Caco-2 (cell line): ENCODE data around the gene NEMP2. TPM values are rescaled to one million over a fixed set of nuclear protein-coding genes. Genes with fewer than 3 reads are reported as not detected.

ENCODE experiments used
- BruUV-seq: library from RNA; stranded (reverse); fragments of 400-500 nt; replicated peaks from 2 replicates; lab custom pipeline; 2021; lab: Mats Ljungman, UMichigan
- CTCF ChIA-PET: fragments of 300-600 bp; sonication (Branson Sonifier 250); formaldehyde crosslinking; loops from one replicate; lab custom pipeline; 2022; ENCODE audit warnings: antibody characterized with exemption; lab: Charles Lee
- POLR2A ChIA-PET: fragments of 300-600 bp; sonication (Branson Sonifier 250); formaldehyde crosslinking; loops from one replicate; lab custom pipeline; 2022; ENCODE audit warnings: antibody characterized with exemption; lab: Charles Lee
- DNase-seq, 2 experiments: peaks; one replicate each; pipeline versions ENCODE4 v3.0.0 to v3.0.0-alpha.2; 2020 to 2022
- H3K27me3 ChIP-seq: replicated peaks from 2 replicates; pipeline ENCODE4 v1.6.0; 2011; ENCODE audit warnings: low read length; ENCODE audit not compliant: control insufficient read depth, insufficient read depth
- H3K36me3 ChIP-seq: 2 replicates; pipeline ENCODE4 v1.5.1; 2011; ENCODE audit warnings: low read length; ENCODE audit not compliant: control insufficient read depth, insufficient read depth
- H3K4me1 ChIP-seq: fragments of 250-450 bp; sonication (Bioruptor Pico); 2 replicates; pipeline ENCODE4 v1.5.1; 2020; ENCODE audit warnings: mild to moderate bottlenecking
- H3K4me3 ChIP-seq: 2 replicates; pipeline ENCODE4 v1.5.1; 2011; ENCODE audit warnings: low read depth, mild to moderate bottlenecking, control low read depth, low read length
- H3K9me3 ChIP-seq: fragments of 250-450 bp; sonication (Bioruptor Pico); 2 replicates; pipeline ENCODE4 v1.5.1; 2020; ENCODE audit warnings: mild to moderate bottlenecking, moderate library complexity
- H3K27ac Mint-ChIP-seq: one replicate; pipeline ENCODE4 v1.8.0; 2022; ENCODE audit warnings: mixed read lengths; ENCODE audit not compliant: unreplicated experiment
- H3K27me3 Mint-ChIP-seq: one replicate; pipeline ENCODE4 v1.8.0; 2022; ENCODE audit warnings: mixed read lengths; ENCODE audit not compliant: insufficient read depth, unreplicated experiment
- H3K36me3 Mint-ChIP-seq: one replicate; pipeline ENCODE4 v1.8.0; 2022; ENCODE audit warnings: mild to moderate bottlenecking, mixed read lengths; ENCODE audit not compliant: insufficient read depth, unreplicated experiment
- H3K4me1 Mint-ChIP-seq: one replicate; pipeline ENCODE4 v1.8.0; 2022; ENCODE audit warnings: low read depth, mixed read lengths; ENCODE audit not compliant: unreplicated experiment
- H3K4me3 Mint-ChIP-seq: one replicate; pipeline ENCODE4 v1.8.0; 2022; ENCODE audit warnings: mild to moderate bottlenecking, moderate library complexity, mixed read lengths; ENCODE audit not compliant: unreplicated experiment
- H3K9me3 Mint-ChIP-seq: one replicate; pipeline ENCODE4 v1.8.0; 2022; ENCODE audit warnings: mixed read lengths; ENCODE audit not compliant: unreplicated experiment
- intact Hi-C: fragments of 100-400 bp; cut with micrococcal nuclease; formaldehyde crosslinking; loops from one replicate; pipeline ENCODE4 v1.10.0; 2022; ENCODE audit not compliant: unreplicated experiment
- total RNA-seq: library from RNA; stranded (reverse); gene quantifications from 2 replicates; pipeline ENCODE4 v1.2.3, GENCODE V29; 2022
- TF ChIP-seq, protein P1 (sequence below), 2 experiments: fragments of 200-600 bp in 1 of 2; IDR thresholded peaks; 1 replicate in 1 of 2; 2 replicates in 1 of 2; pipeline versions ENCODE4 v1.5.1 to v1.8.0; 2011 to 2022; ENCODE audit warnings: antibody characterized with exemption in 1 of 2, control low read depth in 1 of 2, inconsistent platforms in 1 of 2, low read depth in 1 of 2, low read length in 1 of 2, mild to moderate bottlenecking in 1 of 2, moderate library complexity in 1 of 2; ENCODE audit not compliant: insufficient read depth in 1 of 2, severe bottlenecking in 1 of 2, unreplicated experiment in 1 of 2

The NEMP2 gene
- total RNA-seq, 1 experiment from 2014 or later = 19.1 TPM

GRCh38 chr2:190504912-190505311 lies 29.6 kb downstream of the NEMP2 start:
- CTCF ChIA-PET = no interaction called here
- Histone ChIP-seq H3K9me3 (no peaks in the 10 kb centered on the region), H3K36me3 (no peaks in the 10 kb centered on the region; the same call in 1 of the 2 replicates), H3K27me3 (no peaks in the 10 kb centered on the region), H3K4me3 (no peak overlapping the region), H3K4me1 (no peaks in the 10 kb centered on the region)
- H3K4me3 Mint-ChIP-seq = no peak overlapping the region
- H3K36me3 Mint-ChIP-seq = no peaks in the 10 kb centered on the region
- no peak overlapping the region for H3K27ac Mint-ChIP-seq
- peaks cover 6% of the 10 kb centered on the region for H3K4me1 Mint-ChIP-seq
- no peaks in the 10 kb centered on the region for H3K27me3 Mint-ChIP-seq
- BruUV-seq = no TSS peak
- intact Hi-C loops = no loop called here
- POLR2A ChIA-PET = no interaction called here
- no peak for DNase-seq
- TF ChIP-seq, protein P1, sequence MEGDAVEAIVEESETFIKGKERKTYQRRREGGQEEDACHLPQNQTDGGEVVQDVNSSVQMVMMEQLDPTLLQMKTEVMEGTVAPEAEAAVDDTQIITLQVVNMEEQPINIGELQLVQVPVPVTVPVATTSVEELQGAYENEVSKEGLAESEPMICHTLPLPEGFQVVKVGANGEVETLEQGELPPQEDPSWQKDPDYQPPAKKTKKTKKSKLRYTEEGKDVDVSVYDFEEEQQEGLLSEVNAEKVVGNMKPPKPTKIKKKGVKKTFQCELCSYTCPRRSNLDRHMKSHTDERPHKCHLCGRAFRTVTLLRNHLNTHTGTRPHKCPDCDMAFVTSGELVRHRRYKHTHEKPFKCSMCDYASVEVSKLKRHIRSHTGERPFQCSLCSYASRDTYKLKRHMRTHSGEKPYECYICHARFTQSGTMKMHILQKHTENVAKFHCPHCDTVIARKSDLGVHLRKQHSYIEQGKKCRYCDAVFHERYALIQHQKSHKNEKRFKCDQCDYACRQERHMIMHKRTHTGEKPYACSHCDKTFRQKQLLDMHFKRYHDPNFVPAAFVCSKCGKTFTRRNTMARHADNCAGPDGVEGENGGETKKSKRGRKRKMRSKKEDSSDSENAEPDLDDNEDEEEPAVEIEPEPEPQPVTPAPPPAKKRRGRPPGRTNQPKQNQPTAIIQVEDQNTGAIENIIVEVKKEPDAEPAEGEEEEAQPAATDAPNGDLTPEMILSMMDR (IDR thresholded peaks at IDR 0.05; ENCODE audit: insufficient read depth in 1 of 2, low read depth in 1 of 2, low read length in 1 of 2, severe bottlenecking in 1 of 2, unreplicated experiment in 1 of 2) = no peak
- H3K9me3 Mint-ChIP-seq = no peaks in the 10 kb centered on the region

DNA sequence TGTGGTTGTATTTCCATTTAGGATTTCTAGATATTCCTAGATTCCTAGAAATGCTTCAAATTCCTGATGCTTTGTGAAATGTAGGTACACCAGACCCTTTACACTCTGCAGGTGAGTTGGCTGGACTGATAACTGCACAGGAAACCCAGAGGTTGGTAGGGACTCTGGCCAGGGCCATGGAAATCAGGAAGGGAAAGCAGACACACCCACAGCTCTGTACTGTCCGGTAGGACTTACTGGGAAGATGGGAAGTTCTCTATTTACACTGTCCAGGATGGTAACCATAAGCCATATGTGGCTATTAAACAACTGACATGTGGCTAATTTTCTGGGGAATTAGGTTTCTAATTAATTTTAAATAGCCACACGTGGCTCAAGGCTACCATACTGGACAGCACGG lies 31.4 kb downstream of the NEMP2 start:
- no peaks in the 10 kb centered on the region for H3K36me3 Mint-ChIP-seq
- intact Hi-C loops = no loop called here
- TF ChIP-seq, protein P1 (IDR thresholded peaks at IDR 0.05; ENCODE audit: insufficient read depth in 1 of 2, low read depth in 1 of 2, low read length in 1 of 2, severe bottlenecking in 1 of 2, unreplicated experiment in 1 of 2) = no peak
- H3K4me1 Mint-ChIP-seq = peaks cover 8% of the 10 kb centered on the region
- no peaks in the 10 kb centered on the region for H3K36me3 ChIP-seq
- H3K9me3 Mint-ChIP-seq = no peaks in the 10 kb centered on the region
- no peaks in the 10 kb centered on the region for H3K27me3 ChIP-seq
- H3K9me3 ChIP-seq = no peaks in the 10 kb centered on the region
- no peak overlapping the region for H3K4me3 Mint-ChIP-seq
- H3K27me3 Mint-ChIP-seq = no peaks in the 10 kb centered on the region
- ChIA-PET POLR2A (no interaction called here), CTCF (no interaction called here)
- H3K27ac Mint-ChIP-seq = no peak overlapping the region
- H3K4me3 ChIP-seq = no peak overlapping the region
- no TSS peak for BruUV-seq
- no peak for DNase-seq
- no peaks in the 10 kb centered on the region for H3K4me1 ChIP-seq

GRCh38 chr2:190501702-190502407 lies 32.7 kb downstream of the NEMP2 start:
- Mint-ChIP-seq H3K4me3 (no peak overlapping the region), H3K27me3 (no peaks in the 10 kb centered on the region), H3K27ac (no peak overlapping the region), H3K9me3 (no peaks in the 10 kb centered on the region), H3K36me3 (no peaks in the 10 kb centered on the region), H3K4me1 (peaks cover 8% of the 10 kb centered on the region)
- intact Hi-C loops = no loop called here
- Histone ChIP-seq H3K27me3 (no peaks in the 10 kb centered on the region), H3K4me3 (no peak overlapping the region), H3K9me3 (no peaks in the 10 kb centered on the region), H3K36me3 (no peaks in the 10 kb centered on the region), H3K4me1 (peaks cover 6% of the 10 kb centered on the region)
- no peak for DNase-seq
- ChIA-PET CTCF (no interaction called here), POLR2A (no interaction called here)
- TF ChIP-seq, protein P1 (IDR thresholded peaks at IDR 0.05; ENCODE audit: insufficient read depth in 1 of 2, low read depth in 1 of 2, low read length in 1 of 2, severe bottlenecking in 1 of 2, unreplicated experiment in 1 of 2) = no peak
- BruUV-seq = no TSS peak
